PC-9 (cell line): Measurements from ENCODE around the gene ACP1. TPM values are rescaled to one million over a fixed set of nuclear protein-coding genes. Genes with fewer than 3 reads are reported as not detected.

Experiments used
- BruUV-seq: library from RNA; stranded (reverse); fragments of 400-500 nt; replicated peaks from 2 replicates; lab custom pipeline; 2021; lab: Mats Ljungman, UMichigan
- CTCF ChIA-PET: fragments of 300-600 bp; sonication (Branson Sonifier 250); formaldehyde crosslinking; loops from one replicate; lab custom pipeline; 2022; ENCODE audit warnings: antibody characterized with exemption; lab: Charles Lee
- POLR2A ChIA-PET: fragments of 300-600 bp; sonication (Branson Sonifier 250); formaldehyde crosslinking; loops from one replicate; lab custom pipeline; 2022; ENCODE audit warnings: antibody characterized with exemption; ENCODE audit not compliant: unreplicated experiment; lab: Charles Lee
- DNase-seq, 2 experiments: peaks; one replicate each; pipeline versions ENCODE4 v3.0.0 to v3.0.0-alpha.2; 2015 to 2022; ENCODE audit warnings: mixed read lengths in 1 of 2
- H2AFZ ChIP-seq: fragments of 200-600 bp; sonication (generic); 2 replicates; pipeline ENCODE4 v1.8.1; 2017; ENCODE audit warnings: antibody characterized with exemption
- H3F3A ChIP-seq: fragments of 200-600 bp; sonication (generic); 2 replicates; pipeline ENCODE4 v1.8.1; 2017; ENCODE audit warnings: antibody characterized with exemption, mild to moderate bottlenecking, low read depth; ENCODE audit not compliant: insufficient read depth
- H3K27ac ChIP-seq: fragments of 200-600 bp; sonication (generic); 2 replicates; pipeline ENCODE4 v1.6.1; 2016; ENCODE audit warnings: mixed run types
- H3K27me3 ChIP-seq: fragments of 200-600 bp; sonication (generic); 2 replicates; pipeline ENCODE4 v1.6.1; 2016; ENCODE audit warnings: low read depth, mixed run types; ENCODE audit not compliant: insufficient read depth
- H3K36me3 ChIP-seq: fragments of 200-600 bp; sonication (generic); 2 replicates; pipeline ENCODE4 v1.6.1; 2016; ENCODE audit warnings: low read depth, mixed run types
- H3K4me1 ChIP-seq: fragments of 200-600 bp; sonication (generic); replicated peaks from 2 replicates; pipeline ENCODE4 v1.6.1; 2016; ENCODE audit warnings: mixed run types; ENCODE audit not compliant: insufficient read depth
- H3K4me2 ChIP-seq: fragments of 200-600 bp; sonication (generic); 2 replicates; pipeline ENCODE4 v1.6.1; 2017; ENCODE audit warnings: mixed run types
- H3K4me3 ChIP-seq: fragments of 200-600 bp; sonication (generic); 2 replicates; pipeline ENCODE4 v1.6.1; 2016; ENCODE audit warnings: mixed run types
- H3K79me2 ChIP-seq: fragments of 200-600 bp; sonication (generic); 2 replicates; pipeline ENCODE4 v1.6.1; 2017; ENCODE audit warnings: low read depth, mixed run types
- H3K9me2 ChIP-seq: fragments of 200-600 bp; sonication (generic); 2 replicates; pipeline ENCODE4 v1.8.1; 2017; ENCODE audit warnings: mild to moderate bottlenecking; ENCODE audit not compliant: insufficient read depth
- H3K9me3 ChIP-seq: fragments of 200-600 bp; sonication (generic); 2 replicates; pipeline ENCODE4 v1.8.1; 2016; ENCODE audit warnings: low read depth; ENCODE audit not compliant: insufficient read depth
- H4K20me1 ChIP-seq: fragments of 200-600 bp; sonication (generic); 2 replicates; pipeline ENCODE4 v1.8.1; 2017; ENCODE audit not compliant: insufficient read depth
- EZH2 ChIP-seq: fragments of 200-600 bp; sonication (generic); IDR thresholded peaks from 2 replicates; pipeline ENCODE4 v1.8.0; 2017; ENCODE audit warnings: antibody characterized with exemption, low read depth
- intact Hi-C: fragments of 100-400 bp; cut with micrococcal nuclease; formaldehyde crosslinking; loops from one replicate; pipeline ENCODE4 v1.10.0; 2022; ENCODE audit not compliant: unreplicated experiment
- total RNA-seq: library from RNA; stranded (reverse); gene quantifications from 2 replicates; pipeline ENCODE4 v1.2.3, GENCODE V29; 2021
- TF ChIP-seq, protein P1 (sequence below): fragments of 200-600 bp; sonication (generic); conservative IDR thresholded peaks from 2 replicates; pipeline ENCODE4 v1.6.1; 2017; ENCODE audit warnings: mixed run types, antibody characterized with exemption, mild to moderate bottlenecking, moderate library complexity

Gene ACP1
- total RNA-seq, 1 experiment from 2014 or later, result 115 TPM

DNA sequence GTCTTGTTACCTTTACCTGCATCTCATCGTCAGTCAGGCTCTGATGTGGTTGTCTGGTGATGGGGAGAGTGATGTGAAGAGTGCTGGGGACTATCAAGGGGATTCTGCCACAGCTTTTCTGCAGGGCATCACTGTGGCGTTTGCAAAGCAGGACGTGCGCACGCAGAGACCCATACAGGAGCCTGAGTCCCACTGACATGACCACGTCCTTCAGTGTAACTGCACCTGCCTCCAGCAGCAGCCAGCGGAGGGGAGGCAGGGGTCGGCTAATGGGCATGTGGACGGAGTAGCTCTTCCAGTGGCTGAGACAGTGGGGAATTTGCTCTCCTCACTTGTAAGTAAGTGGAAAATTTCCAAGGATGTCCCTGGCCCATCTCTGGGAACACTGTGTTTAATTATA lies 16.6 kb downstream of the ACP1 start:
- POLR2A ChIA-PET, result no interaction called here

DNA sequence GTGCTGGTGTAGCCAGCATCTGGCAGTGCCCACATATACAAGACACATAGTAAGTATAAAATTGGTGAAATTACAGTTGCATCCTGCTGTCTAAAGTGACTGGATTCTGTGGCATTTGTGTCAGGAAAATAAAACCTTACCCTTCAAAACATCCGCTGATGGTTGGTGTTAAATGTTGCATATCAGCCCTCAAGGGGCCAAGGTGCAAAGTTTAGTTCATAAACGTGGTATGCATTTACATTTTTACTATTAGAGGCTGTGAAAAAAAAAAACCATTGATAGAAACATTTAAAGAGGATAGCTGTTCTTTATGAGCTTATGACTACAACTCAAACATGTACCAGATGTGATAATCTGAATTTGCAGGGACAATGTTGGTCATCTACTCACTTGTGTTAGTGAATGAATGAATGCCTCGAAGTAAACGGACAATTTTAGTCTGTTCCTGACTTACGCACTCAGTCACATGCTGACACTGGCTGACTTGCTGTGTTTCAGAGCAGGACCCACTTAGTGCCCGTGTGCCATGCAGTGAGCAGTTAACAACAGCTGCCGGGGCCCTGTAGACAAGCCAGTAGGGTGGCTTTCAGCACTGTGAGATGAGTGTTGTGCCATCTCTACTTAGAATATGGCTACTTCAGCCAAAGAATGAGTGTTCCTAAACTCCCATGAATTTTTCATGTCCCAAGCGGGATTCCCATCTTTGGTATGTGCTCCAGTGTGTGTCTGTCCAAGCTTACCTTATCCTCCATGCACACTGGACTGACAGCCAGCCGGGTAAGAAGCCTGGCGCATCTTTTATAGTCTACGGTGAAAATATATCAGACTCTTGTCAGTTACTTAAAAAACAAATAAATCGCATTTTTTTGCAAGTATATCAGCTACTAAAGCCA lies 17.9 kb downstream of the ACP1 start:
- TF ChIP-seq EZH2, result no peak
- TF ChIP-seq, protein P1, sequence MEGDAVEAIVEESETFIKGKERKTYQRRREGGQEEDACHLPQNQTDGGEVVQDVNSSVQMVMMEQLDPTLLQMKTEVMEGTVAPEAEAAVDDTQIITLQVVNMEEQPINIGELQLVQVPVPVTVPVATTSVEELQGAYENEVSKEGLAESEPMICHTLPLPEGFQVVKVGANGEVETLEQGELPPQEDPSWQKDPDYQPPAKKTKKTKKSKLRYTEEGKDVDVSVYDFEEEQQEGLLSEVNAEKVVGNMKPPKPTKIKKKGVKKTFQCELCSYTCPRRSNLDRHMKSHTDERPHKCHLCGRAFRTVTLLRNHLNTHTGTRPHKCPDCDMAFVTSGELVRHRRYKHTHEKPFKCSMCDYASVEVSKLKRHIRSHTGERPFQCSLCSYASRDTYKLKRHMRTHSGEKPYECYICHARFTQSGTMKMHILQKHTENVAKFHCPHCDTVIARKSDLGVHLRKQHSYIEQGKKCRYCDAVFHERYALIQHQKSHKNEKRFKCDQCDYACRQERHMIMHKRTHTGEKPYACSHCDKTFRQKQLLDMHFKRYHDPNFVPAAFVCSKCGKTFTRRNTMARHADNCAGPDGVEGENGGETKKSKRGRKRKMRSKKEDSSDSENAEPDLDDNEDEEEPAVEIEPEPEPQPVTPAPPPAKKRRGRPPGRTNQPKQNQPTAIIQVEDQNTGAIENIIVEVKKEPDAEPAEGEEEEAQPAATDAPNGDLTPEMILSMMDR, result no peak
- Histone ChIP-seq H2AFZ (no peak overlapping the region), H3K27me3 (no peaks in the 10 kb centered on the region), H3K9me3 (no peaks in the 10 kb centered on the region), H3K9me2 (no peaks in the 10 kb centered on the region), H3K4me1 (no peaks in the 10 kb centered on the region), H3K79me2 (no peaks in the 10 kb centered on the region), H3K4me3 (no peak overlapping the region), H3F3A (peaks cover 20% of the 10 kb centered on the region; the same call in 1 of the 2 replicates), H4K20me1 (peaks cover 9% of the 10 kb centered on the region; the same call in 1 of the 2 replicates), H3K27ac (no peak overlapping the region), H3K4me2 (no peak overlapping the region), H3K36me3 (peaks cover 28% of the 10 kb centered on the region)
- BruUV-seq, result no TSS peak
- intact Hi-C loops, result no loop called here
- CTCF ChIA-PET, result no interaction called here
- no peak for DNase-seq
- POLR2A ChIA-PET, result interaction anchor here (0.6 kb wide), 1 partner anchor 60 kb away, joined by 3 read pairs; no protein-coding TSS in a partner anchor

More for the DNA sequence above, 16.6 kb downstream of the ACP1 start:
- intact Hi-C loops, result no loop called here
- Histone ChIP-seq H4K20me1 (peaks cover 13% of the 10 kb centered on the region; the same call in 1 of the 2 replicates), H3K27me3 (no peaks in the 10 kb centered on the region), H3K79me2 (no peaks in the 10 kb centered on the region), H3K9me2 (no peaks in the 10 kb centered on the region), H2AFZ (no peak overlapping the region), H3F3A (peaks cover 14% of the 10 kb centered on the region; the same call in 1 of the 2 replicates), H3K36me3 (peaks cover 40% of the 10 kb centered on the region), H3K9me3 (no peaks in the 10 kb centered on the region), H3K4me3 (no peak overlapping the region), H3K27ac (no peak overlapping the region), H3K4me2 (no peak overlapping the region), H3K4me1 (no peaks in the 10 kb centered on the region)
- TF ChIP-seq EZH2, result no peak
- TF ChIP-seq, protein P1, result no peak
- no TSS peak for BruUV-seq
- CTCF ChIA-PET, result no interaction called here
- no peak for DNase-seq

DNA sequence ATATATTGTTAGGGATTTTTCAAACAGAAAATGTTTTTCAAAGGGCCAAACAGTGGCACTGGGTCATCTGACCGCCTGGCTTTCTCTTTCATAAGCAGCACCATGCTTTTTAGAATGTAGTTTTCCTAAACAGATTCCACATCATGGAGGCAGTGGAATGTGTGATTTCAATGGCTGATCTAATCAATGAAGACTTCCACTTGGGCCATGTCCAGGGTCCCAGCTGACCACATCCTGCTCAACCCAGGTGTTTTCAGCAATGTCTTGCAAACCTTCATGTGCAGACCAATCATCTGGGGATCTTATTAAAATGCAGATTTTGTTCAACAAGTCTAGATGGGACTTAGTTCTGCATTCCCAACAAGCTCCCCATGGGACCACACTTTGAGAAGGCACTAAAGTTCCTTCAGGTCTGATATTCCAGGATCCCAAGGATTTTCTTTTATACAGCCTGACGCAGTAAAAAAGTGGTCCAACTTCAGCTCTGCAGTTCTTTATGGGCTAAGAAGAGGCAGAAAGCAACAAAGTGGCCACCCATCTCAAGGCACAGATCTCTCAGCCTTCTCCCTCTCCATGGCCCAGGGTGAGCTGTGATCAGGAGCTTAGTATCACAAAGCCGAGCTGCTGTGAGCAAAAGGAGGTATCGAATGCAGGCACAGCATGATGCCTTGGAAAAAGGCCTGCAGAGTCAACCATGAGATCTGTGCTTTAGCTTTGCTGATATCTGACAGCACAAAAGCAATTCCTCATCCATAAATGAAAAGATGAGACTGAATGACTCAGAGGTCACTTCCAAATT lies 19.4 kb downstream of the ACP1 start:
- ChIA-PET CTCF (no interaction called here), POLR2A (interaction anchor here (0.6 kb wide), 1 partner anchor 26 kb away, joined by 3 read pairs; no protein-coding TSS in a partner anchor)
- intact Hi-C loops, result no loop called here

More for the DNA sequence above, 19.4 kb downstream of the ACP1 start:
- Histone ChIP-seq H3K9me3 (no peaks in the 10 kb centered on the region), H3K79me2 (no peaks in the 10 kb centered on the region), H3K27me3 (no peaks in the 10 kb centered on the region), H3K27ac (no peak overlapping the region), H3F3A (peaks cover 20% of the 10 kb centered on the region; the same call in 1 of the 2 replicates), H3K4me1 (no peaks in the 10 kb centered on the region), H2AFZ (no peak overlapping the region), H3K36me3 (peaks cover 17% of the 10 kb centered on the region), H4K20me1 (peaks cover 8% of the 10 kb centered on the region; the same call in 1 of the 2 replicates), H3K4me2 (no peak overlapping the region), H3K9me2 (no peaks in the 10 kb centered on the region), H3K4me3 (no peak overlapping the region)
- no peak for DNase-seq
- TF ChIP-seq, protein P1, result no peak
- TF ChIP-seq EZH2, result no peak
- BruUV-seq, result no TSS peak
